HEK293 (cell line): Measurements from ENCODE around the gene SENP2.
A peak's percentile ranks its signal among the peaks of the same experiment; 100 is the strongest.

Experiments
- CTCF ChIA-PET: fragments of 350-600 bp; formaldehyde crosslinking; extraction: SDS; loops from one replicate; lab custom pipeline; 2021; ENCODE audit warnings: antibody characterized with exemption; lab: Yijun Ruan, JAX
- POLR2A ChIA-PET: fragments of 300-600 bp; formaldehyde crosslinking; extraction: SDS; loops from one replicate; lab custom pipeline; 2020; ENCODE audit warnings: antibody characterized with exemption, inconsistent platforms; lab: Yijun Ruan, JAX
- H3K27ac ChIP-seq: fragments of 200-500 bp; sonication (Bioruptor generic); 2 replicates; pipeline ENCODE4 v1.5.1; 2014; ENCODE audit warnings: low read depth, low read length, control low read depth, inconsistent platforms; ENCODE audit errors: extremely low read depth
- H3K36me3 ChIP-seq, 2 experiments: fragments of 200-500 bp in 1 of 2; sonication (Bioruptor generic) in 1 of 2; 1 replicate in 1 of 2; 2 replicates in 1 of 2; pipeline ENCODE4 v1.5.1; 2014 to 2017; ENCODE audit warnings: inconsistent platforms in 2 of 2, low read length in 2 of 2; ENCODE audit not compliant: control insufficient read depth in 2 of 2, insufficient read depth in 1 of 2
- H3K4me1 ChIP-seq: fragments of 200-500 bp; sonication (Bioruptor generic); 2 replicates; pipeline ENCODE4 v1.5.1; 2014; ENCODE audit warnings: mild to moderate bottlenecking, low read length, inconsistent platforms; ENCODE audit not compliant: control insufficient read depth, insufficient read depth
- H3K4me3 ChIP-seq: 2 replicates; pipeline ENCODE4 v1.5.1; 2011; ENCODE audit warnings: low read depth, mild to moderate bottlenecking, control low read depth, low read length, moderate library complexity
- H3K9me3 ChIP-seq: fragments of 200-500 bp; sonication (Bioruptor generic); 2 replicates; pipeline ENCODE4 v1.5.1; 2014; ENCODE audit warnings: low read depth, low read length, inconsistent platforms; ENCODE audit not compliant: control insufficient read depth, insufficient read depth
- INSM2 ChIP-seq: fragments of 450-650 bp; formaldehyde crosslinking; IDR thresholded peaks from 2 replicates; pipeline ENCODE4 v1.5.1; 2016; ENCODE audit warnings: missing biosample characterization, missing genetic modification characterization
- KLF1 ChIP-seq: fragments of 450-650 bp; formaldehyde crosslinking; IDR thresholded peaks from 2 replicates; pipeline ENCODE4 v1.5.1; 2016; ENCODE audit warnings: missing biosample characterization, missing genetic modification characterization
- PBX3 ChIP-seq: sonication (generic); formaldehyde crosslinking; IDR thresholded peaks from 2 replicates; pipeline ENCODE4 v1.8.1; 2022; ENCODE audit warnings: mild to moderate bottlenecking, moderate library complexity, missing genetic modification reagents
- TCF7L2 ChIP-seq: IDR thresholded peaks from 2 replicates; pipeline ENCODE4 v1.6.1; 2011; ENCODE audit warnings: low read depth, mild to moderate bottlenecking, inconsistent platforms, low read length, moderate library complexity, borderline replicate concordance
- ZBTB1 ChIP-seq: fragments of 450-650 bp; formaldehyde crosslinking; IDR thresholded peaks from 2 replicates; pipeline ENCODE4 v1.5.1; 2016; ENCODE audit warnings: missing biosample characterization, missing genetic modification characterization
- ZBTB11 ChIP-seq: fragments of 450-650 bp; formaldehyde crosslinking; conservative IDR thresholded peaks from 2 replicates; pipeline ENCODE4 v1.5.1; 2016; ENCODE audit warnings: low read depth, missing biosample characterization, missing genetic modification characterization
- ZBTB17 ChIP-seq: fragments of 450-650 bp; formaldehyde crosslinking; IDR thresholded peaks from 2 replicates; pipeline ENCODE4 v1.5.1; 2016; ENCODE audit warnings: missing biosample characterization, missing genetic modification characterization
- ZNF112 ChIP-seq: fragments of 450-650 bp; formaldehyde crosslinking; IDR thresholded peaks from 2 replicates; pipeline ENCODE4 v1.5.0; 2017; ENCODE audit warnings: missing biosample characterization, missing genetic modification characterization
- ZNF155 ChIP-seq: fragments of 450-650 bp; formaldehyde crosslinking; IDR thresholded peaks from 2 replicates; pipeline ENCODE4 v1.5.1; 2016; ENCODE audit warnings: missing biosample characterization, missing genetic modification characterization
- ZNF18 ChIP-seq: fragments of 450-650 bp; formaldehyde crosslinking; IDR thresholded peaks from 2 replicates; pipeline ENCODE4 v1.5.1; 2016; ENCODE audit warnings: missing biosample characterization, missing genetic modification characterization
- ZNF274 ChIP-seq, 2 experiments: fragments of 200-500 bp in 1 of 2; fragments of 450-650 bp in 1 of 2; sonication (Bioruptor generic) in 1 of 2; formaldehyde crosslinking in 1 of 2; IDR thresholded peaks; 2 replicates each; pipeline versions ENCODE4 v1.5.1 to v1.6.1; 2014 to 2016; ENCODE audit warnings: borderline replicate concordance in 1 of 2, inconsistent platforms in 1 of 2, low read length in 1 of 2, missing biosample characterization in 1 of 2, missing genetic modification characterization in 1 of 2
- ZNF280D ChIP-seq: fragments of 450-650 bp; formaldehyde crosslinking; IDR thresholded peaks from 2 replicates; pipeline ENCODE4 v1.5.1; 2016; ENCODE audit warnings: missing biosample characterization, missing genetic modification characterization
- ZNF394 ChIP-seq: fragments of 450-650 bp; formaldehyde crosslinking; IDR thresholded peaks from 2 replicates; pipeline ENCODE4 v1.5.1; 2016; ENCODE audit warnings: missing biosample characterization, missing genetic modification characterization, mild to moderate bottlenecking, moderate library complexity, borderline replicate concordance
- ZNF398 ChIP-seq: fragments of 450-650 bp; formaldehyde crosslinking; IDR thresholded peaks from 2 replicates; pipeline ENCODE4 v1.5.1; 2017; ENCODE audit warnings: missing biosample characterization, missing genetic modification characterization
- ZNF48 ChIP-seq: fragments of 450-650 bp; formaldehyde crosslinking; IDR thresholded peaks from 2 replicates; pipeline ENCODE4 v1.5.1; 2016; ENCODE audit warnings: missing biosample characterization, missing genetic modification characterization
- ZNF558 ChIP-seq: fragments of 450-650 bp; formaldehyde crosslinking; IDR thresholded peaks from 2 replicates; pipeline ENCODE4 v1.5.1; 2016; ENCODE audit warnings: missing biosample characterization, missing genetic modification characterization
- ZNF596 ChIP-seq: fragments of 450-650 bp; IDR thresholded peaks from 2 replicates; pipeline ENCODE4 v1.5.0; 2018; ENCODE audit warnings: missing biosample characterization, mild to moderate bottlenecking, missing genetic modification characterization, moderate library complexity
- ZNF621 ChIP-seq: fragments of 450-650 bp; formaldehyde crosslinking; IDR thresholded peaks from 2 replicates; pipeline ENCODE4 v1.5.1; 2017; ENCODE audit warnings: missing biosample characterization, missing genetic modification characterization
- ZNF623 ChIP-seq: fragments of 450-650 bp; formaldehyde crosslinking; IDR thresholded peaks from 2 replicates; pipeline ENCODE4 v1.5.1; 2016; ENCODE audit warnings: missing biosample characterization, missing genetic modification characterization
- ZNF654 ChIP-seq: fragments of 450-650 bp; formaldehyde crosslinking; IDR thresholded peaks from 2 replicates; pipeline ENCODE4 v1.5.1; 2016; ENCODE audit warnings: low read depth, missing biosample characterization, missing genetic modification characterization
- ZNF76 ChIP-seq: fragments of 450-650 bp; formaldehyde crosslinking; IDR thresholded peaks from 2 replicates; pipeline ENCODE4; 2016; ENCODE audit warnings: low read depth, missing biosample characterization, missing genetic modification characterization, borderline replicate concordance
- ZNF768 ChIP-seq: fragments of 450-650 bp; formaldehyde crosslinking; IDR thresholded peaks from 2 replicates; pipeline ENCODE4 v1.5.1; 2018; ENCODE audit warnings: missing biosample characterization, mild to moderate bottlenecking, missing genetic modification characterization
- ZNF837 ChIP-seq: fragments of 450-650 bp; formaldehyde crosslinking; IDR thresholded peaks from 2 replicates; pipeline ENCODE4 v1.5.1; 2016; ENCODE audit warnings: missing biosample characterization, missing genetic modification characterization

SENP2 gene

GRCh38 chr3:185549651-185550111, 36.4 kb upstream of the SENP2 start (continued):
- TF ChIP-seq ZNF394 (tag by site-specific recombination) (no peak), ZNF48 (no peak), ZNF621 (tag by site-specific recombination) (no peak), ZNF654 (tag by site-specific recombination) (no peak)

GRCh38 chr3:185552358-185552877, 33.7 kb upstream of the SENP2 start, which contains the start of gene LIPH:
TSS of gene LIPH (minus strand) at chr3:185552588. CDS start at chr3:185552471, 117 bp downstream.
- ChIA-PET POLR2A (interaction anchor here (0.6 to 1.9 kb wide), 3 partner anchors 34 to 225 kb away, joined by 4 to 5 read pairs (median 4); partner anchors contain the start of gene TMEM41A), CTCF (interaction anchor here (0.7 to 1.7 kb wide), 2 partner anchors 22 to 1147 kb away, joined by 6 read pairs; no protein-coding TSS in a partner anchor)
- H3K9me3 ChIP-seq: no peaks in the 10 kb centered on the region
- no peak within 1 kb of the TSS for H3K27ac ChIP-seq
- peak within 1 kb of the TSS; percentile 33 for H3K4me3 ChIP-seq
- peaks cover 5% of the 10 kb centered on the region; the same call in 1 of the 2 replicates for H3K4me1 ChIP-seq
- no peaks in the 10 kb centered on the region for H3K36me3 ChIP-seq
- TF ChIP-seq ZNF76 (tag by site-specific recombination) (no peak), ZBTB17 (tag by site-specific recombination) (peak; percentile 20; the same call in 1 of the 2 replicates), ZNF18 (0 out of 2 replicates have a peak, but pooled peaks have one; percentile 23), KLF1 (tag by site-specific recombination) (no peak), ZNF274 (IDR thresholded peaks at IDR 0.05; ENCODE audit: low read length) (no peak), ZNF274 (tag by site-specific recombination; IDR thresholded peaks at IDR 0.05; ENCODE audit: borderline replicate concordance) (no peak), ZBTB11 (no peak), ZNF768 (tag by site-specific recombination) (no peak), ZNF398 (tag by site-specific recombination) (no peak), TCF7L2 (no peak), ZNF596 (tag by site-specific recombination) (no peak), ZNF623 (tag by site-specific recombination) (no peak), ZNF112 (tag by site-specific recombination) (no peak), INSM2 (tag by site-specific recombination) (no peak), ZNF280D (tag by site-specific recombination) (no peak), ZNF155 (no peak), ZNF558 (tag by site-specific recombination) (no peak), ZNF837 (no peak), PBX3 (CRISPR knock-in tag) (no peak), ZBTB1 (tag by site-specific recombination) (no peak)
